ENCODE measurements around the gene AVEN. TPM values are rescaled to one million over a fixed set of nuclear protein-coding genes. Genes with fewer than 3 reads are reported as not detected.
"Not testable (repeated sequence)": the region's sequence is repeated elsewhere in the genome, so short reads cannot be mapped to it uniquely, and the experiment has no call there.

The AVEN gene
- total and polyA plus RNA-seq, 2 of the 4 experiments (the other 2 are of a cell fraction): 9.1 to 17.6 TPM

DNA sequence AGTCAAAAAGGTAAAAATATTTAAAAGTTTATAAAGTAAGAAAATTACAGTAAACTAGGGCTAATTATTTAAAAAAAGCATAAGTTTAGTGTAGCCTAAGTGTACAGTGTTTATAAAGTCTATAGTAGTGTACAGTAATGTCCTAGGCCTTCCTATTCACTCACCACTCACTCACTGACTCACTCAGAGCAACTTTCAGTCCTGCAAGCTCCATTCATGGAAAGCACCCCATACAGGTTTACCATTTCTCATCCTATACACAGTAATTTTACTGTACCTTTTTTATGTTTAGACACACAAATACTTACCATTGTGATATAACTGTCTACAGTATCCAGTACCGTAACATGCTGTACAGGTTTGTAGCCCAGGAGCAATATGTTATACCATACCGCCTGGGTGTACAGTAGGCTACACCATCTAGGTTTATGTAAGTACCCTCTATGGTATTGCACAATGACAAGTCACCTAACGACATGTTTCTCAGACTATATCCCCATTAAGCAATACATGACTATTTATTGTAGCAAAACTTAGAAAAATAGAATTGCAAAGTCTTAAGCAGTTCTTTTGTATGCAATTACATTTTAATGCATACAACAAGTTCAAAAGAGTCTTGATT lies 19.5 kb downstream of the AVEN start:
- Histone ChIP-seq H2AK5ac (ENCODE audit: low read depth, low read length) (no peak overlapping the region), H3K4me2 (ENCODE audit: low read depth, low read length) (no peak overlapping the region), H3K79me1 (ENCODE audit: low read depth in 1 of 2, low read length in 2 of 2) (peaks cover 6 to 32% of the 10 kb centered on the region in 2 experiments; a peak in 3 of 4 replicates), H2BK20ac (ENCODE audit: low read depth, low read length) (no peak overlapping the region), H2BK5ac (ENCODE audit: low read depth, low read length, poor library complexity, severe bottlenecking) (no peak overlapping the region), H3K18ac (ENCODE audit: low read depth, low read length) (no peak overlapping the region), H3K14ac (replicated peaks; ENCODE audit: low read depth, low read length) (no peak overlapping the region), H3K9ac (ENCODE audit: low read depth, low read length) (no peak overlapping the region), H3K27ac (ENCODE audit: insufficient read depth, low read length) (no peak overlapping the region), H2AFZ (replicated peaks; ENCODE audit: low read length, poor library complexity) (no peak overlapping the region), H3K4me1 (ENCODE audit: control insufficient read depth, insufficient read depth, low read length) (no peaks in the 10 kb centered on the region), H3K23ac (ENCODE audit: low read depth, low read length) (no peak overlapping the region), H4K91ac (ENCODE audit: insufficient read depth, low read depth, low read length) (no peak overlapping the region), H3K56ac (ENCODE audit: extremely low read depth, insufficient read depth, low read length) (no peak overlapping the region), H3K9me3 (ENCODE audit: control insufficient read depth, insufficient read depth, low read length) (no peaks in the 10 kb centered on the region; the same call in 1 of the 2 replicates), H3K4ac (ENCODE audit: low read depth, low read length) (no peak overlapping the region), H3K27me3 (ENCODE audit: control insufficient read depth, insufficient read depth, low read length) (no peaks in the 10 kb centered on the region), H2AK9ac (replicated peaks; ENCODE audit: low read depth, low read length, poor library complexity) (no peak overlapping the region), H3K4me3 (ENCODE audit: insufficient read depth, low read depth, low read length) (no peak overlapping the region), H4K5ac (ENCODE audit: low read depth, low read length) (no peak overlapping the region), H2BK15ac (ENCODE audit: low read depth, low read length) (no peak overlapping the region), H4K20me1 (ENCODE audit: insufficient read depth, low read length) (no peaks in the 10 kb centered on the region; the same call in 1 of the 2 replicates), H4K8ac (ENCODE audit: low read depth in 2 of 2, low read length in 2 of 2) (no peak overlapping the region), H3K36me3 (ENCODE audit: control insufficient read depth, insufficient read depth, low read length) (no peaks in the 10 kb centered on the region), H2BK120ac (ENCODE audit: low read depth, low read length) (no peak overlapping the region), H3K9me1 (ENCODE audit: insufficient read depth, low read length) (no peaks in the 10 kb centered on the region)
- POLR2A ChIA-PET (ENCODE audit: unreplicated experiment): no interaction called here
- intact Hi-C loops (cut with micrococcal nuclease): no loop called here
- 100% methylated on average over 2 of the region's 3 CpGs; no CpG with 5 or more reads in 1 of the 2 experiments for WGBS, 2 experiments (ENCODE audit: extremely low coverage in 2 of 2, insufficient read length in 1 of 2)
- ATAC-seq (ENCODE audit: low read depth): peak; percentile 47; the same call in 1 of the 2 replicates
- in situ Hi-C loops (cut with MboI; ENCODE audit: low sequenced_read_pairs): no loop called here
- DNase-seq: peak; percentile 41
- no TSS peak for BruUV-seq (replicated peaks)
- TF ChIP-seq CEBPB (IDR thresholded peaks at IDR 0.05; ENCODE audit: low read depth, low read length): peak; percentile 82
- TF ChIP-seq MXI1 (IDR thresholded peaks at IDR 0.05; ENCODE audit: borderline replicate concordance, low read depth, low read length): no peak
- TF ChIP-seq SMC3 (IDR thresholded peaks at IDR 0.05; ENCODE audit: low read depth, low read length): no peak
- TF ChIP-seq RCOR1 (IDR thresholded peaks at IDR 0.05; ENCODE audit: insufficient replicate concordance, low read length): no peak
- CTCF ChIA-PET: interaction anchor here (0.8 kb wide), 1 partner anchor 15 kb away, joined by 3 read pairs; no protein-coding TSS in a partner anchor
- dilution Hi-C loops (cut with HindIII; ENCODE audit: low sequenced_read_pairs, unreplicated experiment): no loop called here

DNA sequence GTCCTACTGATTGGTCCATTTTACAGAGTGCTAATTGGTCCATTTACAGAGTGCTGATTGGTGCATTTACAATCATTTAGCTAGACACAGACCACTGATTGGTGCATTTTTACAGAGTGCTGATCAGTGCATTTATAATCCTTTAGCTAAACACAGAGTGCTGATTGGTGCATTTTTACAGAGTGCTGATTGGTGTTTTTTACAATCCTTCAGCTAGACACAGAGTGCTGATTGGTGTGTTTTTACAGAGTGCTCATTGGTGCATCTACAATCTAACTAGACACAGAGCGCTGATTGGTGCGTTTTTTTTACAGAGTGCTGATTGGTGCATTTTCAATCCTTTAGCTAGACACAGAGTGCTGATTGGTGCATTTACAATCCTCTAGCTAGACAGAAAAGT lies 20.3 kb downstream of the AVEN start:
- H2AK9ac ChIP-seq (replicated peaks; ENCODE audit: low read depth, low read length, poor library complexity); H2AK5ac ChIP-seq (ENCODE audit: low read depth, low read length); POLR2A ChIA-PET (ENCODE audit: unreplicated experiment); H4K5ac ChIP-seq (ENCODE audit: low read depth, low read length); H4K91ac ChIP-seq (ENCODE audit: insufficient read depth, low read depth, low read length); in situ Hi-C loops (cut with MboI; ENCODE audit: low sequenced_read_pairs); H3K4me1 ChIP-seq (ENCODE audit: control insufficient read depth, insufficient read depth, low read length); H2AFZ ChIP-seq (replicated peaks; ENCODE audit: low read length, poor library complexity); H3K9me1 ChIP-seq (ENCODE audit: insufficient read depth, low read length); H3K9ac ChIP-seq (ENCODE audit: low read depth, low read length); H3K4me2 ChIP-seq (ENCODE audit: low read depth, low read length); H3K18ac ChIP-seq (ENCODE audit: low read depth, low read length); H4K20me1 ChIP-seq (ENCODE audit: insufficient read depth, low read length); DNase-seq; H2BK15ac ChIP-seq (ENCODE audit: low read depth, low read length); BruUV-seq (replicated peaks); H3K4ac ChIP-seq (ENCODE audit: low read depth, low read length); H3K27me3 ChIP-seq (ENCODE audit: control insufficient read depth, insufficient read depth, low read length); H2BK120ac ChIP-seq (ENCODE audit: low read depth, low read length); H3K23ac ChIP-seq (ENCODE audit: low read depth, low read length); dilution Hi-C loops (cut with HindIII; ENCODE audit: low sequenced_read_pairs, unreplicated experiment); H2BK5ac ChIP-seq (ENCODE audit: low read depth, low read length, poor library complexity, severe bottlenecking); H4K8ac ChIP-seq (ENCODE audit: low read depth in 2 of 2, low read length in 2 of 2); H3K56ac ChIP-seq (ENCODE audit: extremely low read depth, insufficient read depth, low read length); H3K36me3 ChIP-seq (ENCODE audit: control insufficient read depth, insufficient read depth, low read length); H2BK20ac ChIP-seq (ENCODE audit: low read depth, low read length); ATAC-seq (ENCODE audit: low read depth); H3K14ac ChIP-seq (replicated peaks; ENCODE audit: low read depth, low read length); H3K9me3 ChIP-seq (ENCODE audit: control insufficient read depth, insufficient read depth, low read length); intact Hi-C loops (cut with micrococcal nuclease); H3K27ac ChIP-seq (ENCODE audit: insufficient read depth, low read length); H3K4me3 ChIP-seq (ENCODE audit: insufficient read depth, low read depth, low read length): not testable (repeated sequence)
- no CpG with 5 or more reads among the region's 2 CpGs for WGBS, 2 experiments (ENCODE audit: extremely low coverage in 2 of 2, insufficient read length in 1 of 2)
- peaks cover 10 to 36% of the 10 kb centered on the region in 2 experiments for H3K79me1 ChIP-seq (ENCODE audit: low read depth in 1 of 2, low read length in 2 of 2)
- CTCF ChIA-PET: interaction anchor here (0.8 kb wide), 1 partner anchor 14 kb away, joined by 3 read pairs; no protein-coding TSS in a partner anchor

Data from IMR-90 (cell line).